A673 (cell line): ENCODE measurements around the gene LRRIQ4. TPM values are rescaled to one million over a fixed set of nuclear protein-coding genes. Genes with fewer than 3 reads are reported as not detected.

Experiments
- BruUV-seq: library from RNA; stranded (reverse); fragments of 400-500 nt; replicated peaks from 2 replicates; lab custom pipeline; 2021; lab: Mats Ljungman, UMichigan
- CTCF ChIA-PET: fragments of 300-600 bp; sonication (Branson Sonifier 250); formaldehyde crosslinking; loops from one replicate; lab custom pipeline; 2022; ENCODE audit warnings: antibody characterized with exemption; lab: Charles Lee
- POLR2A ChIA-PET: fragments of 300-600 bp; sonication (Branson Sonifier 250); formaldehyde crosslinking; loops from one replicate; lab custom pipeline; 2022; ENCODE audit warnings: antibody characterized with exemption; ENCODE audit not compliant: low non-redundant PET; lab: Charles Lee
- DNase-seq: peaks from one replicate; pipeline ENCODE4 v3.0.0-alpha.2; 2015; ENCODE audit warnings: low spot score
- H3K27ac ChIP-seq: fragments of 200-600 bp; sonication (generic); 2 replicates; pipeline ENCODE4 v1.5.1; 2016; ENCODE audit warnings: mixed run types, low read depth, mild to moderate bottlenecking, mixed read lengths, antibody characterized with exemption, low read length; ENCODE audit not compliant: poor library complexity, severe bottlenecking
- H3K27me3 ChIP-seq: fragments of 200-600 bp; sonication (generic); replicated peaks from 2 replicates; pipeline ENCODE4 v1.6.1; 2017; ENCODE audit warnings: mixed run types, low read depth, mild to moderate bottlenecking, mixed read lengths, antibody characterized with exemption, low read length; ENCODE audit not compliant: insufficient read depth, poor library complexity
- H3K36me3 ChIP-seq: fragments of 200-600 bp; sonication (generic); 2 replicates; pipeline ENCODE4 v1.6.1; 2016; ENCODE audit warnings: mixed run types, mild to moderate bottlenecking, mixed read lengths, antibody characterized with exemption, low read length; ENCODE audit not compliant: insufficient read depth, poor library complexity, severe bottlenecking
- H3K4me1 ChIP-seq: fragments of 200-600 bp; sonication (generic); 2 replicates; pipeline ENCODE4 v1.6.1; 2017; ENCODE audit warnings: mixed run types, mild to moderate bottlenecking, mixed read lengths, antibody characterized with exemption, low read length; ENCODE audit not compliant: insufficient read depth, poor library complexity, severe bottlenecking
- H3K4me3 ChIP-seq: fragments of 200-600 bp; sonication (generic); 2 replicates; pipeline ENCODE4 v1.5.1; 2016; ENCODE audit warnings: low read depth, mixed run types, mild to moderate bottlenecking, mixed read lengths, low read length; ENCODE audit not compliant: poor library complexity, severe bottlenecking
- H3K9me3 ChIP-seq: fragments of 200-600 bp; sonication (generic); 2 replicates; pipeline ENCODE4 v1.6.1; 2016; ENCODE audit warnings: mixed run types, low read depth, mild to moderate bottlenecking, mixed read lengths, antibody characterized with exemption, low read length; ENCODE audit not compliant: poor library complexity, severe bottlenecking
- CTCF ChIP-seq: fragments of 300-800, 200-600 bp; sonication (generic); conservative IDR thresholded peaks from 2 replicates; pipeline ENCODE4 v1.5.1; 2017; ENCODE audit warnings: low read depth, mild to moderate bottlenecking, antibody characterized with exemption, low read length, moderate library complexity, mixed read lengths
- EZH2 ChIP-seq: fragments of 200-600 bp; sonication (generic); IDR thresholded peaks from 2 replicates; pipeline ENCODE4 v1.6.1; 2017; ENCODE audit warnings: borderline replicate concordance, low read depth, mild to moderate bottlenecking, mixed read lengths, antibody characterized with exemption, low read length; ENCODE audit not compliant: poor library complexity, severe bottlenecking
- intact Hi-C: fragments of 100-400 bp; cut with micrococcal nuclease; formaldehyde crosslinking; loops from one replicate; pipeline ENCODE4 v1.10.0; 2022; ENCODE audit not compliant: unreplicated experiment
- total RNA-seq: library from RNA; stranded (reverse); gene quantifications from 2 replicates; pipeline ENCODE4 v1.2.3, GENCODE V29; 2021

Gene LRRIQ4
- total RNA-seq, 1 experiment from 2014 or later: 0.15 TPM

DNA sequence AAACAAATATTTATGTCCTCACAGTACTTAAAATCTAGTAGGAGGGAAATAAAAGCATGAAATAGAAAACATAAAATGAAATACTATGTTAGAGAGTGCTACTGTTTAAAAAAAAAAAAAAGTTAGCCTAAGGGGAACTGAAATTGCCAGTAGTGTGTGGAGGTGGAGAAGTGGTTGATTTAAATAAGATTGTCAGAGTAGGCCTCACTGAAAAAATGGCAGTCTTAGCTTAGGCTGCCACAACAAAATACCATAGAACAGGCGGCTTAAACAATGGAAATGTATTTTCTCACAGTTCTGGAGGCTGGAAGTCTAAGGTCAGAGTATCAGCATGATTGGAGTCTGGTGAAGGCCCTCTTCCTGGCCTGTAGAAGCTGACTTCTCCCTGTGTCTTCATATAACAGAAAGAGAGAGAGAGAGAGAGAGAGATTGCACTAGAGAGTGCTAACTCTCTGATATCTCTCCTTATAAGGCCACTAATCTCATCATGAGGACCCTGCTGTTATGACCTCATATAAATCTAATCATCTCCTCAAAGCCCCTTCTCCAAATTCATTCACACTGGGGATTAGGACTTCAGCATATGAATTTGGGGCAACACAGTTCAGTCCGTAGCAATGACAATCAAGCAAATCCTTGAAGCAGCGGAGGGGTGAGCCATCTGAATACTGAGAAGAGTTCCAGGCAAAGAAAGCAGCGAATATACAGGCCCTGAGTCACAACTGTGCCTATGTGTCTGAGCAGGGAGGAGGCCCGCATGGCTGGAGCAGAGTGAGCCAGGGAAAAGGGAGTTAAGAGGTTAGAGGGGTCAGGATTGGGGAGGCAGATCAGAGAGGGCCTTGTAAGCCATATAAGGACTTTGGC is 23.6 kb downstream of the LRRIQ4 start:
- CTCF ChIA-PET: no interaction called here
- no peaks in the 10 kb centered on the region for H3K27me3 ChIP-seq
- POLR2A ChIA-PET: no interaction called here
- no peaks in the 10 kb centered on the region for H3K36me3 ChIP-seq
- H3K27ac ChIP-seq: no peak overlapping the region
- no peak overlapping the region for H3K4me3 ChIP-seq
- no peaks in the 10 kb centered on the region for H3K4me1 ChIP-seq
- no peak for TF ChIP-seq EZH2
- no peak for TF ChIP-seq CTCF
- no peak for DNase-seq
- no TSS peak for BruUV-seq
- no peaks in the 10 kb centered on the region for H3K9me3 ChIP-seq
- intact Hi-C loops: no loop called here

DNA sequence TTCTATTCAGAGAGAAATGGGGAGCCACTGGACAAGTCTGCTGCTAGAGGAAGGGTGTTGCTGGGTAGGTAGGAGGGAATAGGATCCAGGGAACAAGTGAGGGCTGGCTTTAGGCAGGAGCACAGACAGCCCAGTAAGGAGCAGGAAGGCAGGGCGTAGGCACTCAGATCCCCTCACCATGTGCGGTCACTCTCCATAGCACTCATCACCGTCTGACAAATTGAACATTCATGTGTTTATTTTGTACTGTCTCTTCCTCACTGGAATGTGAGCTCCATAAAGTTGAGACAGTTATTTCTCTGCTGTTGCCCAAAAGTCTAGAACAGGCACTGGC is 24.2 kb downstream of the LRRIQ4 start:
- H3K9me3 ChIP-seq: no peaks in the 10 kb centered on the region
- H3K4me3 ChIP-seq: no peak overlapping the region
- H3K27ac ChIP-seq: no peak overlapping the region
- H3K4me1 ChIP-seq: no peaks in the 10 kb centered on the region
- BruUV-seq: no TSS peak
- DNase-seq: no peak
- CTCF ChIA-PET: no interaction called here
- POLR2A ChIA-PET: no interaction called here
- intact Hi-C loops: no loop called here
- TF ChIP-seq EZH2 (no peak), CTCF (no peak)
- H3K27me3 ChIP-seq: no peaks in the 10 kb centered on the region
- no peaks in the 10 kb centered on the region for H3K36me3 ChIP-seq

- Histone ChIP-seq H3K4me3 (no peak overlapping the region), H3K36me3 (no peaks in the 10 kb centered on the region), H3K9me3 (no peaks in the 10 kb centered on the region), H3K27ac (no peak overlapping the region), H3K4me1 (no peaks in the 10 kb centered on the region), H3K27me3 (no peaks in the 10 kb centered on the region)
- ChIA-PET POLR2A (no interaction called here), CTCF (no interaction called here)
- BruUV-seq: no TSS peak
- intact Hi-C loops: no loop called here
- no peak for DNase-seq
- no peak for TF ChIP-seq EZH2
- TF ChIP-seq CTCF: no peak
These were observed 25.9 kb downstream of the LRRIQ4 start for GRCh38 chr3:169838511-169839030.
